RWPE1 (cell line): ENCODE results near the gene RBM25.

Experiments used
- CTCF ChIA-PET: fragments of 350-600 bp; sonication (Branson Sonifier 250); formaldehyde crosslinking; extraction: SDS; loops from one replicate; lab custom pipeline; 2021; lab: Yijun Ruan, JAX
- POLR2A ChIA-PET: fragments of 400-600 bp; formaldehyde crosslinking; extraction: SDS; loops from one replicate; lab custom pipeline; 2020; ENCODE audit warnings: antibody characterized with exemption; ENCODE audit not compliant: low non-redundant PET; lab: Yijun Ruan, JAX
- DNase-seq: peaks from one replicate; pipeline ENCODE4 v3.0.0; 2012; ENCODE audit warnings: low spot score
- H3K27ac ChIP-seq: fragments of 450-650 bp; 2 replicates; pipeline ENCODE4 v1.5.1; 2017
- TF ChIP-seq, protein P1 (sequence below): fragments of 450-650 bp; conservative IDR thresholded peaks from 2 replicates; pipeline ENCODE4 v1.5.1; 2017; ENCODE audit warnings: low read depth, mild to moderate bottlenecking

Gene RBM25

DNA sequence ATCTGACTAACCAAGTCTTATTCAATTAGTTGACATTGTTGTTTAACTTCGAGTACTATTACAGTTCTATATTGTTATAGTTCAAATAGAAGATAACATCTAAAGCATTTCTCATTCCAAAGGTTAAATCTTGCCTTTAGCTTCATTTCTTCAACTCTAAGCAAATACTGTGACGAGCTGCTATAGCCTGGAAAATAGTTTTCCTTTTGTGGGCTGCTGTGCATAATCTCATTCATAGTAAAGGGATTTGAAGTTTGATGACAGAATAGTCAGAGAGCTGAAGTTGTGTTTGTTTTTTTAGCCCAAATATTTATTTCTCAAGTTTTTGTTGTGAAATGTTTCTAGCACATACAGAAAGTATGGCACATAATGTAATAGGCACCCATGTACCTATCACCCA, 91.4 kb downstream of the RBM25 start:
- TF ChIP-seq, protein P1, sequence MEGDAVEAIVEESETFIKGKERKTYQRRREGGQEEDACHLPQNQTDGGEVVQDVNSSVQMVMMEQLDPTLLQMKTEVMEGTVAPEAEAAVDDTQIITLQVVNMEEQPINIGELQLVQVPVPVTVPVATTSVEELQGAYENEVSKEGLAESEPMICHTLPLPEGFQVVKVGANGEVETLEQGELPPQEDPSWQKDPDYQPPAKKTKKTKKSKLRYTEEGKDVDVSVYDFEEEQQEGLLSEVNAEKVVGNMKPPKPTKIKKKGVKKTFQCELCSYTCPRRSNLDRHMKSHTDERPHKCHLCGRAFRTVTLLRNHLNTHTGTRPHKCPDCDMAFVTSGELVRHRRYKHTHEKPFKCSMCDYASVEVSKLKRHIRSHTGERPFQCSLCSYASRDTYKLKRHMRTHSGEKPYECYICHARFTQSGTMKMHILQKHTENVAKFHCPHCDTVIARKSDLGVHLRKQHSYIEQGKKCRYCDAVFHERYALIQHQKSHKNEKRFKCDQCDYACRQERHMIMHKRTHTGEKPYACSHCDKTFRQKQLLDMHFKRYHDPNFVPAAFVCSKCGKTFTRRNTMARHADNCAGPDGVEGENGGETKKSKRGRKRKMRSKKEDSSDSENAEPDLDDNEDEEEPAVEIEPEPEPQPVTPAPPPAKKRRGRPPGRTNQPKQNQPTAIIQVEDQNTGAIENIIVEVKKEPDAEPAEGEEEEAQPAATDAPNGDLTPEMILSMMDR, result no peak
- H3K27ac ChIP-seq, result no peak overlapping the region
- DNase-seq, result no peak
- ChIA-PET POLR2A (no interaction called here), CTCF (interaction anchor here (0.6 to 0.7 kb wide), 2 partner anchors 322 to 333 kb away, joined by 3 to 7 read pairs; no protein-coding TSS in a partner anchor)

GRCh38 chr14:73153272-73153671, 94.9 kb downstream of the RBM25 start:
- TF ChIP-seq, protein P1, result no peak
- CTCF ChIA-PET, result interaction anchor here (0.6 kb wide), 1 partner anchor 52 kb away, joined by 3 read pairs; no protein-coding TSS in a partner anchor
- DNase-seq, result no peak
- H3K27ac ChIP-seq, result no peak overlapping the region
- POLR2A ChIA-PET, result no interaction called here

DNA sequence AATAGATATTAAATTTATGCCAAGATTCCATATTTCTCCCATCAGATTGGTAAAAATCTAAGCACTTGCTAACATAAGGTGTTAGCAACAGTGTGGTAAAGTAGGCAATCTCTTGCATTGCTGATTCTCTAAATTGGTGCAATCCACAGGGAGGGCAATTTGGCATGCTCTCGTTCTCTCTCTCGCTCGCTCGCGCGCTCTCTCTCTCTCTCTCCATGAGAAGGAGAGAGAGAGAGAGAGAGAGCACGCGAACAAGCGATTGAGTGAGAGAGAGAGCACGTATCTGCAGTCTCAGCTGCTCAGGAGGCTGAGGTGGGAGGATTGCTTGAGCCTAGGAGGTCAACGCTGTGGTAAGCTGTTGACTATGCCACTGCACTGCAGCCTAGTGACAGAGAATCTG, 103.9 kb downstream of the RBM25 start:
- POLR2A ChIA-PET, result no interaction called here
- TF ChIP-seq, protein P1, result no peak
- no peak for DNase-seq
- no peak overlapping the region for H3K27ac ChIP-seq
- CTCF ChIA-PET, result no interaction called here

- H3K27ac ChIP-seq, result no peak overlapping the region
- TF ChIP-seq, protein P1, result no peak
- ChIA-PET POLR2A (no interaction called here), CTCF (interaction anchor here (0.6 kb wide), 1 partner anchor 763 kb away, joined by 3 read pairs; no protein-coding TSS in a partner anchor)
- peak; percentile 29 for DNase-seq
These were observed 108.1 kb downstream of the RBM25 start for GRCh38 chr14:73166399-73166798.

- DNase-seq, result no peak
- TF ChIP-seq, protein P1, result no peak
- ChIA-PET CTCF (no interaction called here), POLR2A (no interaction called here)
- H3K27ac ChIP-seq, result no peak overlapping the region
These were observed 109.4 kb downstream of the RBM25 start for GRCh38 chr14:73167727-73168126.

- DNase-seq, result no peak
- POLR2A ChIA-PET, result no interaction called here
- H3K27ac ChIP-seq, result no peak overlapping the region
- CTCF ChIA-PET, result no interaction called here
- TF ChIP-seq, protein P1, result no peak
These were observed 109.9 kb downstream of the RBM25 start for GRCh38 chr14:73168274-73168673.
